NK-92 (cell line): ENCODE measurements around the gene WTAP.
"Not testable (repeated sequence)": the region's sequence is repeated elsewhere in the genome, so short reads cannot be mapped to it uniquely, and the experiment has no call there.

Experiments
- DNase-seq: peaks from one replicate; lab custom pipeline; 2025; ENCODE audit not compliant: unreplicated experiment; lab: John Stamatoyannopoulos, UW

Gene WTAP

DNA sequence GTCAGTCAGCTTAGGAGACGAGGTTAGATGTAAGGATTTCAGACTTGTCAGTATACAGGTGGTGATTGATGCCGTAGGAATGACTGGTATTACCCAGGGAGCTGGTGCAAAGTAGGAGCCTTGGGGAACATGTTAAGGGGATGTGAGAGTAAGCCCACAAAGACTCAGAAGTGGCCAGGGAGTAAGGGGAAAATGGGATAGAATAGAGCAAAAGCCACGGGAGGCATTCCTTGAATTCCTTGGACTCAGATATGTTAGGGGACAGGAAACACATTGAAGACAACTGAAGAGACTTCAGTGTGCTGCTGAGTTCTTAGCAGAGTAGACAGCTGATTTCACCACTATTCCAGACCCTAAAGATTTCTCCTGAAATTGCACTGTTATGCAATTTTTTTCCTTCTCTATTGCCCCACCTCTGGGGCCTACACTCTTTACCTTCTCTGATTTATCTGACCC, 33.3 kb downstream of the WTAP start:
- DNase-seq, result no peak

DNA sequence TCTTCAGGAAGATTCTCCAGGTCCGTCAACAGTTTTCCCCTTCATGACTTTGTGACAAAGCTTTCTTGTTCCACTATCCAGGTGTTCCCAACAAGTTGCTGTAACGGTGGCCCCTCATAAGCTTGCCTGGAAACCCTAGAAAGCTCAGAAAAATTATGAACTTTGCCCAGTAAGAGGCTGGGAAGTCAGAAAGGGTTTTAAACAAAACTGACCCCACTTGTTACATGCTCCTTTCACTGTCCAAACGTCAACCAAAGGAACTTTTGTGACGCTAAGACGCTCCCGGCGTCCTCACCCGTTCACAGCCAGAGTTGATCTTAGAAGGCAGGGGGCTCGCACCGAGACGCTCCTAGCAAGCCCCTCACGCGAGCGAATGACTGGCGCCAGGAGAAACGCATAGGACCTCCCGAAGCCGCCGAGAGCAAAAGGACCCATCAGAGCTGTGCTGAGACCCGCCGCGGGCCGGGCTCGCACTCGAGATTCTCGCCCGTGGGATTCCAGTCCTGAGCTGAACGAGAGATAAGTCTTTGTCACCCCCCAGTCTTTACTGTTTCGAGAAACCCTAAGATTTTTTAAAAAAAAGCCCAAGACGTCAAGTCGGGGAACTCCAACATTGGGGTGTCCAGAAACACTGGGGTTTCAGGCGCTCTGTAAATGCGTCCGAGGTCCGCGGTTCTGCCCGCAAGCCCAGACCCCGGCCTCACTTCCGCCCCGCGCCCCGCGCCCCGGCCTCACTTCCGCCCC, 34.0 kb downstream of the WTAP start:
- DNase-seq, result no peak

DNA sequence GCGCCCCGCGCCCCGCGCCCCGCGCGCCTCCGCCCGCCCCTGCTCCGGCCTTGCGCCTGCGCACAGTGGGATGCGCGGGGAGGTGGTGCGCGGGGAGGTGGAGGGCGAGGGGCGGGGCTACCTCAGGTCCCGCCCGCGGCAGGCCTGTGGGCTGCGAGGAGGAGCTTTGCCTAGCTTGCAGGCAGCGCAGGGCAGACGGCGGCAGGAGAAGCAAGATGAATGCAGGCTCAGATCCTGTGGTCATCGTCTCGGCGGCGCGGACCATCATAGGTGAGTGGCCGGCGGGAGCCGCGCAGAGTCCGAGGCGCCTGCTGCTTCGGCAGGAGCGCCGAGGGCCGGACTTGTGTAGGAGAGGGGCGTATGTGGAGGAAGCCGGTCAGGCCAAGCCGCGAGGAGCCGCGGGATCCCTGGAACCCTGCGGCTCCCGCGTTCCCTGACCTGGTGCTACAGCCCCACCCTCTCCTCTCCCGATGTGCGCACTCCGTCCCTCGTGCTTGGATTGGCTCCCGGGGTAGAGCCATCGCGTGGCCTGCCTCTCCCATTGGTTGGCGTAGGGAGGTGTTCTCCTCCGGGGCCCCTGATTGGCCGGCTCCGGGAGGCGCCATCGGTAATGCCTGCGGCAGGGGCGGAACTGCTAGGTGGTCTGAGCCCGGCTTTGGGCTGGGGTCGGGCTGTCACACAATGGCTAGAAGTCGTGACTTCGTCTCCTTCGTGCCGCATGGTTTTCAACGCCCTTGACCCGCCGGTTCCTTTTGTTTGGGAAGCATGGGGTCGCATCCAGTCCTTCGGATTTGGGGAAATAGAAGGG, 34.8 kb downstream of the WTAP start, which contains the start of gene ACAT2:
ACAT2 (plus strand) TSS at position 173 of the 808 bp plus-strand sequence; CDS start at position 216, 43 bp downstream.
- DNase-seq, result peak; percentile 79

DNA sequence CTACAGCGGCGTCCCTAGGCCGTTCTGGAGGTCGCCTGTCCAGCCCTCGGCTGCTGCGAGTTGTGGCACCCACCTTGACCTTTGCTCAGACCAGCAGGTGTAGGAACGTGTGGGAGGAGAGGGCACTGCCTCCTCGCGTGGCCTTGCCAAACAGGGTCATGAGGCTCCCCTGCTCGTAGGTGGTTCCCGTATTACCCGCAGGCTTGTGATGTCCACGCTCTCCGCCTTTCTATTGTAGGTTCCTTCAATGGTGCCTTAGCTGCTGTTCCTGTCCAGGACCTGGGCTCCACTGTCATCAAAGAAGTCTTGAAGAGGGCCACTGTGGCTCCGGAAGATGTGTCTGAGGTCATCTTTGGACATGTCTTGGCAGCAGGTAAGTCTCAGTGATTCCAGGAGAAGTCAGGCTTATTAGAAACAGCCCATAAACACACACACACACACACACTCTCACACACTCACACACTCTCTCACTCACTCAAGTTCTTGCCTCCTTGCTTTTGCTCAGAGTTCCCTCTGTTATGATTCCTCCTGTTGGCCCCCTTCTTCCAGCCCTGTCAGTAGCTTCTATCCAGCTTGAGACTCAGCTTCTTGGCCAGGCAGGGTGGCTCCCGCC, 35.5 kb downstream of the WTAP start:
- no peak for DNase-seq

DNA sequence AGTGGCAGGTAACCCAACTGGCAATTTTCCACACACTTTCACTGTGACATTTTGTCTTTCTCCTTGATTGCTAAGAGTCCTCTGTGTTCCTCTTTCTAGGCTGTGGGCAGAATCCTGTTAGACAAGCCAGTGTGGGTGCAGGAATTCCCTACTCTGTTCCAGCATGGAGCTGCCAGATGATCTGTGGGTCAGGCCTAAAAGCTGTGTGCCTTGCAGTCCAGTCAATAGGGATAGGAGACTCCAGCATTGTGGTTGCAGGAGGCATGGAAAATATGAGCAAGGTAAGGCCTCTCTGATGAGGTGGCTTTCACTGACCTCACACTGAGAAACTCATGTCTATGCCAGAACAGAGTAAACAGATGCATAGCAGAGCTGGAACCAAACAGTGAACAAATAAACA, 39.6 kb downstream of the WTAP start:
- DNase-seq, result no peak

DNA sequence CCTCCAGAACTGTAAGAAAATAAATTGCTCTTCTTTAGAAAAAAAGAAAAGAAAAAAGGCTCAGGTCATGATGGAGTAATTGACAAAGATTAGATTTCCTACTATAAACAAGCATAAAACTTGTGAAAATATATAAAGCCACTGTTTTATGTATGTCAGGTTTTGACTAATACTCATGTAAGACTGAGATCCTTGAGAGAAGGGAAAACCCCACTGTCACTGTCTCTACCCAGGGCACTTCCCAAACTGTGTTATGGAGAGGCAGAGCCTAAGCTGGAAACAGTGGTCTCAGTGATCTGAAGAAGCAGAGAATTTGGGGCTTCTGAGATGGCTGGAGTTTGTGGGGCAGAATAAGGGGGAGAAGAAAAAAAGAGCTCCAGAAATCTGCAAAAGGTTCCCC, 42.2 kb downstream of the WTAP start:
- no peak for DNase-seq

DNA sequence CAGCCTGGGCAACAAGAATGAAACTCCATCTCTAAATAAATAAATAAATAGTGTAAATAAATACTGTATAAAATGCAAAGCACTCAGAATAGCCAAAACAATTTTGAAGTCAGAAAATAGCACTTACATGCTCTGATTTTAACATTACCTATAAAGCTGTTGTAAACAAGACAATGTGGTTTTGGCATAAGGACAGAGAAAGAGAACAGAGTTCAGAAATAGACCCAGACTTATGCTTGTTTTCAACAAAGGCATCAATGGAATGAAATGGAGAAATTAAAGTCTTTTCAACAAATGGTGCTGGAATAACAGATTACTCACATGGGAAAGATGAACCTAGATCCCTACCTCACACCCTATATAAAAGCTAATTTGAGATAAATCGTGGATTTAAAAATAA, 44.9 kb downstream of the WTAP start:
- no peak for DNase-seq

DNA sequence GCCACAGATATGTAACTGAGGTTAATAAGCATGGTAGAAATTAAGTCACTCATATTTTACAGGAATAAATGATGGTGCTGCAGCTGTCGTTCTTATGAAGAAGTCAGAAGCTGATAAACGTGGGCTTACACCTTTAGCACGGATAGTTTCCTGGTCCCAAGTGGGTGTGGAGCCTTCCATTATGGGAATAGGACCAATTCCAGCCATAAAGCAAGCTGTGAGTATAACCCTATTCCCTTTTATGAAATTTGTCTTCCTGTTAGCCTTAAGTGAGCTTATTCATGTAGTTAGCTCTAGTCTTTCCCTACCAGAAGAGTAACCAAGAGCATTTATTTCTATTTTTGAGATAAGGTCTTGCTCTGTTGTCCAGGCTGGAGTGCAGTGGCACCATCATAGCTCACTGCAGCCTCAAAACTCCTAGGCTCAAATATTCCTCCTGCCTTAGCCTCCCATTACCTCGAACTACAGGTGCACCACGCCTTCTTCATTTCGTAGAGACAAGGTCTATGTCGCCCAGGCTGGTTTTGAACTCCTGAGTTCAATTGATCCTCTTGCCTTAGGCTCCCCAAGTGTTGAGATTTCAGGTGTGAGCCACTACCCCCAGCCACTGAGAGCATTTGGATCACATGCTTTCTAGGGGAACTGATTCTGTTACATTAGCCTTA, 50.1 kb downstream of the WTAP start:
- no peak for DNase-seq

DNA sequence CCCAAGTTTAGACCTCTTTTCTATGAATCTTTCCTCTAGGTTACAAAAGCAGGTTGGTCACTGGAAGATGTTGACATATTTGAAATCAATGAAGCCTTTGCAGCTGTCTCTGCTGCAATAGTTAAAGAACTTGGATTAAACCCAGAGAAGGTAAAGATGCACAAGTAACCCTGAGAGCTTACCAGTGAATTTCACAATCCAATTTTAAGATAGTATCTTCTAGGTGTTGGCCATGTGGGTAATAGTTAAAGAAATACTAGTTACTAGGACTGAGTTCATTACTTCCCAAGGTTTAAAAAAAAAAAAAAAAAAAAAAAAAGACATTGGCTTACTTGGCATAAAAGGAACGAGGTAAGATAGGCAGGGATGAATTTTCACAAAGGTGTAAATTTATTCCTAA, 50.8 kb downstream of the WTAP start:
- DNase-seq, result no peak

DNA sequence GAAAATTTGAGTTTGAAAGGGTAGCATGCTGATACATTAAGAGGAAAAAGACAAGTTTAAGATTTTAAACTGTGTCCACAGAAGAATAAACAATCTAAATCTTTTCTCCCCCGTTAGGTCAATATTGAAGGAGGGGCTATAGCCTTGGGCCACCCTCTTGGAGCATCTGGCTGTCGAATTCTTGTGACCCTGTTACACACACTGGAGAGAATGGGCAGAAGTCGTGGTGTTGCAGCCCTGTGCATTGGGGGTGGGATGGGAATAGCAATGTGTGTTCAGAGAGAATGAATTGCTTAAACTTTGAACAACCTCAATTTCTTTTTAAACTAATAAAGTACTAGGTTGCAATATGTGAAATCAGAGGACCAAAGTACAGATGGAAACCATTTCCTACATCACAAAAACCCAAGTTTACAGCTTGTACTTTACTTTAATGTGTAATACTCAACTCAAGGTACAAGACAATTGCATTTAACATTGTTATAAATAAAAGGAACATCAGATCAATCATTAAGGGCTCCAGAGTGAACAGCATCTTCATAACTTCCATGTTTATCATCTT, 51.3 kb downstream of the WTAP start:
- no peak for DNase-seq

DNA sequence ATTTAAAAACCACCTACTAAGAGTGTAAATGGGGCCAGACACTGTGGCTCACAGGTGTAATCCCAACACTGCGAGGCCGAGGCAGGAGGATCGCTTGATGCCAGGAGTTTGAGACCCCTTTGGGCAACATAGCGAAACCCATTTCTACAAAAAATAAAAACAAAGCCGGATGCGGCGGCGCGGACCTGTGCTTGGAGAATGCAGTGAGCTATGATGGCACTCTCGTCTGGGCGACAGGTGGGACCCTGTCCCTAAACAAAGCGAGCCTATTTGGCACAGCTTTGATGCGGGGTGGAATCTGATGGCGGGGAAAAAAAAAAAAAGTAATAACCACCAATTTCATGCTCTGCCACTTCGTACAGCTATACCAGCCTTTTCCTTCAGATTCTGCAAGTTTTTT, 61.0 kb downstream of the WTAP start:
- no peak for DNase-seq

DNA sequence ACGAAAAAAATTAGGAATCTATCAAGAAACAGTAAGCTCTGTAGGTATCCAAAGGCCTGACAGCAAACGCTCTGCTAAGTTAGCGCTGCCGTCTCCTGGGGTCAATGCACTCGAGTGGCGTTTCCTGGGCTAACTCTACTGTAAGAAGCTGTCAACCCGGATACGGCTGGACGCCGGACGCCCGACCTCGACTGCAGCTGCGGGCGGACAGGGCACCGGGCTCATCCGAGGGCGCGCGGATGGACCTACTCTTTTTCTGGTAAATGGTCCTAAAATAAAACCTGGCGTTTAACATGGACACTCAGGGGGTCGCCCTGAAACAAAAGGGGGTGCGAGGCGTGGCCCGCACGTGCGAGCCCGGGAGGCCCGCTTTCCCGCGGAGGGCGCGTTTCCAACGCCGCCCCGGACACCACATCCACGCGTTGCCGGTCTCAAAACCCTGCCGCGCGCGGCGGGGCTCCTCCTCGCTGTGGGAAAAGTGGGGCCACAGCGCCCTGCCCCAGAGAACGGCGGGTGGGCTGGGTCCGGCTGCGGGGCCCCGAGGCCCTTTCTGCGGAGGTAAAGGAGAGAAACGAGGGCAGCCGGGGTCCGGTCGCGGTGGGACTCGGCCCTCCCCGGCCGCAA, 61.6 kb downstream of the WTAP start:
- no peak for DNase-seq

DNA sequence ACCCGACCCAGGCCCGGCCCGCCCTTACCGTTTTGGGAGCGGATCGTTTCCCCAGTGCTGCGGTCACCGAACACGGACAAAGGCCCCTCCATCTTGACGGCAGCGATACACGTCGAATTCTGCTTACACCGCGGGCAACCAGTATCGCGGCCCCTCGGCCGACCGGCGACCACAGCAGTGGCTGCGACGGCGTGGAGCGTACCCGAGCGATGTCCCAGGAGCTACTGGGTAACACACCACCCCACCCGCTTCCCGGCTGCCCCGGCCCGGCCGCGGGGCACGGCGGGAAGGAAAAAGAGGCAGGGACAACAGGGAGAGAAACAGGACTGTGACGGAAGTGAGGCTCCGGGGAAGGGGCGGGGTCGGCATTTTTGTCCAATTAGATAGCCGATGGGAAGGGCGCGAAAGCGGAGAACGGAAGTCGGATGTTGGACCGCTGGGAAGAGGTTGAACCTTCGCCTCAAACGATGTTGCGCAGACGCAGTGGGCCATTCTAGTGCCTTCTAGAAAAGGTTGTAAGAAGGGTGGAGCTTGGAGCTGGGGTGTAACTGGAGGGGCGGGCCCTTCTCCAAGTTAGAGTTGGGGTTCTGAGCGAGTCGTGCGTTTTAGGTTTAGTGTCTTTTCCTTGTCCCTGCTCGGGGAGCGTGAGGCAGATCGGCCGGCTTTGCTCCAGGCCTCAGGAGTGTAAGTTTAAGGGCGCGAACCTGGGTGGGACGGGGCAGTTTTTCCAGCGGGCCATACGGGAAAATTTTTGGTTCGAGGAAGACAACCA, 62.3 kb downstream of the WTAP start, which contains the start of gene TCP1:
TCP1 (minus strand) TSS at position 226 of the 772 bp plus-strand sequence; CDS start at position 92, 134 bp downstream.
- peak; percentile 95 for DNase-seq

DNA sequence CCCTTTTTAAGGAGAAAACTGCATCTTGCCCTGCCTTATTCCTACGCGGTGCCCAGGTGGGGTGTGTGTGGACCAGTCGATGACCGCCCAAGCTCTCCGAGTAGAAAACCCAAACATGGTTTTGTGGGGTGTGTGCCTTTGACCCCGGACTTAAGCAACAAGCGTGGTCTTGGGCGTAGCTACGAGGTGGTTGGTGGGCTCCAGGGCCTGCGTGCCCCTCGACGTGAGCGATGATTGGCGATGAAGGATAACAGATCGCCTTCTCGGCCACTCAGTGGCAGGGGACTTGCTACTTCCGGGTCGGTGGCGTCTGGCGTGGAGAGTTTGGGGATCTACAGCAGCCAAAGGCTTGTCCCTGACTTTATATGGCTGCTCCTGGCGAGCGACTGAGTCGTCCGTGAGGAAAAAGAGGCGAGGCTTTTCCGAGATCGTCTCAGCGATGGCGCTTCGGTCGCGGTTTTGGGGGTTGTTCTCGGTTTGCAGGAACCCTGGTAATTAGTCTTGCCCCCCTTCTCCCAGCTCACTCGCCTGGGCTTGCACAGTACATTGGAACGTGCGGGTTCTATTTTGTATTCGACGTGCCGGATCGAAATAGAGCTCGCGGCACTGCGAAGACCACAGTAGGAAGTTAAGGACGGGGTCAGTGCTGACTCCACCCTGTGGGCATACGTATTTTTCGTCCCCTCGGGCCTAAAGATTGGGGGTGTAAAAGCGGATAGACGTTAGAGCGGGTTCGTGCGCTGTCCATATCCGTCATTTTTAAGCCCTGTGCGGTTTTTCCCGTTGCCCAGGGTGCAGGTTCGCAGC, 63.0 kb downstream of the WTAP start, which contains the start of gene MRPL18:
MRPL18 (plus strand) TSS at position 319 of the 807 bp plus-strand sequence; CDS start at position 440, 121 bp downstream.
- DNase-seq, result peak; percentile 56

DNA sequence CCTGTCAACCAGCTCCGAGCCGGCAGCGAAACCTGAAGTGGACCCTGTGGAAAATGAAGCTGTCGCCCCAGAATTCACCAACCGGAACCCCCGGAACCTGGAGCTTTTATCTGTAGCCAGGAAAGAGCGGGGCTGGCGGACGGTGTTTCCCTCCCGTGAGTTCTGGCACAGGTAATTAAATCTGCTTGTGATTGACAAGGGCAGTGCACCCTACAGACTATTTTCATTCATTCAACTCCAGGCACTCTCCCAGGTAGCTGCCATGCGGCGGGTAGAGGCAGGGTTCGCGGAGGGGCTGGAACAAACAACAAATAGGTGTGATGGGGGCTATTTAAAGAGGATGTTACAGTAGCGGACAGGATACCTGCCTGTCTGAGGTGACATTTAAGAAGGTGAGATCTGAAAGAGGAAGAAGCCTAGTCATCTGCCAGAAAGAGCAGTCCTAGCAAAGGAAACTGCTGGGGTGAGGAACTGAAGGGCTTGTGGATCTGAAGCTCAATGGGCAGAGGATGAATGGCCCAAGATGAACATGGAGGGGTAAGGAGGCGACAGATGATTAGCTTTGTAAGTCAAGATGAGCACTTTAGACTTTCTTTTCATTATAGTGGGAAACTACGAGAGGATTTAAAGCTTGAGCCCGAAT, 63.8 kb downstream of the WTAP start:
- no peak for DNase-seq

DNA sequence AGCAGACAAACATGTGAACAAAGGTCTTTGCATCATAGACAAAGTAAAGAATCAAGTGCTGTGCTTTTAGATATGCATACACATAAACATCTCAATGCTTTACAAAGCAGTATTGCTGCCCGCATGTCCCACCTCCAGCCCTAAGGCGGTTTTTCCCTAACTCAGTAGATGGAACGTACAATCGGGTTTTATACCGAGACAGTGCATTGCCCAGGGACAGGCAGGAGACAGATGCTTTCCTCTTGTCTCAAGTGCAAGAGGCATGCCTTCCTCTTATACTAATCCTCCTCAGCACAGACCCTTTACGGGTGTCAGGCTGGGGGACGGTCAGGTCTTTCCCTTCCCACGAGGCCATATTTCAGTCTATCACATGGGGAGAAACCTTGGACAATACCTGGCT, 67.7 kb downstream of the WTAP start:
- DNase-seq, result not testable (repeated sequence)

DNA sequence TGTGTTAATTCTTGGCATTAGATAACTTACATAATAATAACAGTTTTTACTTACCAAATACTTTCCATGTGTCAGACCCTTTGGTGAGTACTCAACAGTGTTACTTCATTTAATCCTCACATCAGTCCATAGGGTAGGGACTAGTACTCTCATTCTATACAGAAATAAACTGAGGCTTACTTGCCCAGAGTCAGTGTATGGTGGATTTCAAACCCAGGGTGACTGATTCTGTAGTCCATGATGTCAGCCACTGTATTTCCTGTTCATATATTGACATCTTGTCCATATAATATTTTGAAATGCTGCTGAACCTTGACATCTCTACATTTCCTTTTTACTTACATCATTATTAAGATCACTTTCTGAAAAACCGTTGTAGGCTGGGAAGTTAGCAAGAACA, 70.2 kb downstream of the WTAP start:
- no peak for DNase-seq
